Gastrocnemius medialis (tissue), 4 donors: ENCODE results near the gene IL16. TPM values are rescaled to one million over a fixed set of nuclear protein-coding genes. Genes with fewer than 3 reads are reported as not detected.

ENCODE experiments used
- ATAC-seq, 2 donors: fragments of 150-250 bp; one replicate each; pipeline ENCODE4 v1.9.1; 2016
- DNase-seq, 2 donors: peaks; one replicate each; pipeline ENCODE4 v3.0.0-alpha.2; 2019
- H3K27ac ChIP-seq, 4 donors: fragments of 200-600 bp; sonication (generic); 1 replicate in 1 of 4; 2 replicates in 3 of 4; pipeline ENCODE4 v1.5.1; 2016 to 2018; ENCODE audit warnings: mild to moderate bottlenecking in 2 of 4, moderate library complexity in 1 of 4
- H3K27me3 ChIP-seq, 3 donors: fragments of 200-600 bp; sonication (generic) in 2 of 3; 1 replicate in 1 of 3; 2 replicates in 2 of 3; pipeline versions ENCODE4 v1.5.1 to v1.6.0; 2016 to 2019; ENCODE audit warnings: mild to moderate bottlenecking in 1 of 3, moderate library complexity in 1 of 3
- H3K36me3 ChIP-seq, 2 donors: fragments of 200-600 bp; sonication (generic) in 1 of 2; one replicate each; pipeline ENCODE4 v1.5.1; 2017 to 2018
- H3K4me1 ChIP-seq, 2 donors: fragments of 200-600 bp; sonication (generic) in 1 of 2; one replicate each; pipeline ENCODE4 v1.5.1; 2016 to 2017; ENCODE audit warnings: mild to moderate bottlenecking in 2 of 2
- H3K4me3 ChIP-seq, 4 donors: fragments of 200-600 bp; sonication (generic) in 3 of 4; 1 replicate in 1 of 4; 2 replicates in 3 of 4; pipeline ENCODE4 v1.5.1; 2016 to 2019; ENCODE audit warnings: mild to moderate bottlenecking in 2 of 4
- H3K9me3 ChIP-seq, 3 donors: fragments of 200-600 bp; sonication (generic) in 2 of 3; 1 replicate in 1 of 3; 2 replicates in 2 of 3; pipeline ENCODE4 v1.5.1; 2016 to 2019
- CTCF ChIP-seq, 5 experiments: fragments of 450-650 bp in 3 of 5; fragments of 200-600 bp in 2 of 5; sonication (generic) in 2 of 5; IDR thresholded peaks in 4 of 5; conservative IDR thresholded peaks in 1 of 5; 1 replicate in 4 of 5; 2 replicates in 1 of 5; pipeline ENCODE4 v1.5.1; 2016 to 2019; ENCODE audit warnings: antibody characterized with exemption in 5 of 5, mild to moderate bottlenecking in 3 of 5, moderate library complexity in 3 of 5
- POLR2A ChIP-seq, 2 donors: fragments of 450-650 bp; IDR thresholded peaks; one replicate each; pipeline ENCODE4 v1.6.1; 2017; ENCODE audit warnings: antibody characterized with exemption in 2 of 2, mild to moderate bottlenecking in 2 of 2, moderate library complexity in 2 of 2
- in situ Hi-C, 4 donors: fragments of 200-750 bp; cut with MboI; loops; one replicate each; pipeline versions ENCODE4 v1.15.0 to v1.8.0; 2017; ENCODE audit warnings: low sequenced_read_pairs in 4 of 4
- intact Hi-C: fragments of 100-400 bp; cut with DNase I; formaldehyde crosslinking; loops from one replicate; pipeline ENCODE4 v1.15.1; 2023; ENCODE audit warnings: low total_unique reads
- total RNA-seq, 4 donors: library from RNA; depleted of rRNA; stranded (reverse); fragments of >200 nt; gene quantifications; one replicate each; pipeline versions ENCODE4 v1.1.0 to v1.2.3, GENCODE V29; 2016

The IL16 gene
- 1 to 10 TPM; 3.3 to 4.5 (median 4.3) TPM for total RNA-seq

DNA sequence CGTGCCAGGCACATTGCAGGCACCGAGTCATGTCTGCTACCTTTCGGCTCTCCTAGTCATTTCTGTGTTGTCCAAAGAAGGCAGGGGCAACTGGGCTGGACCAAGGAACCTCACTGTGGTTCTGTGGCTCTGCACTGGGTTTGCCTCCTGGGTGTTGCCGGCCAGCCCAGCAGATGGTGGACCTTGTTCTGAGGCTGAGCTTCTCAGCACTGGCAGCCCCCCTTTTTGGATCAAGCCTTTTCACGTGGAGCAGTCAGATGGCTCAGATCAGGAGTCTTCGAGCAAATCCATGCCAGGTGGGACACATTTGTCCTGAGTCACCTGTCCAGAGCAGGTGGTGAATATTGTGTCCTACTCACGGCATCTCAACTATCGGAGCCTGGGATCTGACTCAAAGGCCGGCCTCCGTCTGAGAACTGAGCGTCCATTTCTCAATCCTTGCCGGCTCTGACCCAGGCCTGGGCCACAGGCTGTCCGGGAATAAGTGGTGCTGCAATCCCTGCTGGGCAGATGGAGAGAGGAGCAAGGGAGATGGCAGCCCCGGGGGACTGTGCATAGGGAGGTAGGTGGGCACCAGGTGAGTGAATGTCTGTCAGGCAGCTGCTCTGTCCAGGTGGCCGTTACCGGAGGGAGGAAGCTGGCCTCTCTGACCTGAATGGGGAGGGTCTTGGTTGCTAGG is at the start of gene IL16:
TSS of gene IL16 (plus strand) at position 304 of the 679 bp plus-strand sequence. CDS start 28,521 bp downstream, outside the sequence.
- in situ Hi-C loops: no loop called here
- TF ChIP-seq CTCF (IDR thresholded peaks at IDR 0.05 in 4 of 5, conservative IDR thresholded peaks at IDR 0.05 in 1 of 5) (no peak), POLR2A (IDR thresholded peaks at IDR 0.05) (no peak)
- H3K9me3 ChIP-seq: no peaks in the 10 kb centered on the region
- no peak within 1 kb of the TSS for H3K27ac ChIP-seq
- intact Hi-C loops: no loop called here
- no peaks in the 10 kb centered on the region for H3K4me1 ChIP-seq
- no peak within 1 kb of the TSS for H3K4me3 ChIP-seq
- no peak for DNase-seq
- no peak for ATAC-seq
- no peaks in the 10 kb centered on the region for H3K27me3 ChIP-seq
- no peaks in the 10 kb centered on the region for H3K36me3 ChIP-seq

DNA sequence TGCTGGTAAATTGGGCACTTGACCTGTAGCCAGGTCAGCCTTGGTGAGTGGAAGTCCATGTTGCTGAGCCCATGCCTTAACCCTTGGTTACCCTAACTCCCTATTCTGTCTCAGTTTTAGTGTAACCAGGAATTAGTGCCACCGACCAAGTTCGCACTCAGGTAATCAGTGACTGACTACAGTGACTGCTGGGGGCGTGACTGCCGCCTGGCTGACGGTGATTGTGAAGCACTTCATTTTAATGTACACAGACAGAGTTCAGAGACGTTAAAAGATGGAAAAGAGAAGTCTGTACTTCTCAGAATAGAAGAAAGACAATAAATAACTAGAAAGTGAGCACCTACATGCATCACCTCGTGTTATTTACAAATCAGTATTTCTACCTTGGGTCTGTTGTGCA is 45.3 kb upstream of the IL16 start:
- H3K4me1 ChIP-seq: no peaks in the 10 kb centered on the region
- H3K27ac ChIP-seq: no peak overlapping the region
- intact Hi-C loops: loop anchor here (5.0 kb wide), 1 partner anchor 44 kb away; no protein-coding TSS in a partner anchor
- DNase-seq: no peak
- in situ Hi-C loops: no loop called here
- no peak for ATAC-seq
- no peaks in the 10 kb centered on the region for H3K27me3 ChIP-seq
- no peaks in the 10 kb centered on the region for H3K36me3 ChIP-seq
- TF ChIP-seq CTCF (IDR thresholded peaks at IDR 0.05 in 4 of 5, conservative IDR thresholded peaks at IDR 0.05 in 1 of 5): no peak
- no peak for TF ChIP-seq POLR2A (IDR thresholded peaks at IDR 0.05)
- H3K4me3 ChIP-seq: no peak overlapping the region
- no peaks in the 10 kb centered on the region for H3K9me3 ChIP-seq

- ATAC-seq (no peak), DNase-seq (no peak)
- Histone ChIP-seq H3K9me3 (no peaks in the 10 kb centered on the region), H3K4me3 (no peak overlapping the region), H3K27me3 (no peaks in the 10 kb centered on the region), H3K36me3 (no peaks in the 10 kb centered on the region), H3K4me1 (no peaks in the 10 kb centered on the region), H3K27ac (no peak overlapping the region)
- intact Hi-C loops: loop anchor here (5.0 kb wide), 1 partner anchor 45 kb away; no protein-coding TSS in a partner anchor
- in situ Hi-C loops: no loop called here
- TF ChIP-seq POLR2A (IDR thresholded peaks at IDR 0.05): no peak
- TF ChIP-seq CTCF (IDR thresholded peaks at IDR 0.05 in 4 of 5, conservative IDR thresholded peaks at IDR 0.05 in 1 of 5): no peak
Observed at GRCh38 chr15:81152339-81152738, 44.3 kb upstream of the IL16 start.

DNA sequence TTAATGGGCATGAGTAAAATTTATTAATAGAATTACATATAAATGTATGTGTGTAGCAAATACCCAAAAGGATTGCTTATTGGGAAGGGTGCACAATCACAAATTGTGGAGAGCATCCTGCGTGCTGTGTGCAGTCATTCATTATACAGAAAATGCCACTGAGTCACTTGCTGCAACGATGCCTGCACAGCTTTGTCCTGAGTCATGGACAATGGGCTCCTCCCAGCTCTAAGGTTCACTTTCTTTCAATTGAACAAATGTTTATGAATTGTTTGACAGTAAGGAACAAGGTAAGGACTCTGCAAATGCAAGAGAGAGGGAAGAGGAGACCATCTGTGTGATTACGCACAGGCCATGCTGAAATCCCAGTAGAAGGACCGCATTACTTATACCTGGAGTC is 43.9 kb upstream of the IL16 start:
- H3K27me3 ChIP-seq: no peaks in the 10 kb centered on the region
- H3K9me3 ChIP-seq: no peaks in the 10 kb centered on the region
- intact Hi-C loops (loop anchor here (5.0 kb wide), 1 partner anchor 45 kb away; no protein-coding TSS in a partner anchor), in situ Hi-C loops (no loop called here)
- no peak overlapping the region for H3K27ac ChIP-seq
- no peak overlapping the region for H3K4me3 ChIP-seq
- H3K36me3 ChIP-seq: no peaks in the 10 kb centered on the region
- ATAC-seq (no peak), DNase-seq (no peak)
- no peaks in the 10 kb centered on the region for H3K4me1 ChIP-seq
- TF ChIP-seq POLR2A (IDR thresholded peaks at IDR 0.05): no peak
- TF ChIP-seq CTCF (IDR thresholded peaks at IDR 0.05 in 4 of 5, conservative IDR thresholded peaks at IDR 0.05 in 1 of 5): no peak
